ENCODE results near the gene MTPN.

Gene MTPN

DNA sequence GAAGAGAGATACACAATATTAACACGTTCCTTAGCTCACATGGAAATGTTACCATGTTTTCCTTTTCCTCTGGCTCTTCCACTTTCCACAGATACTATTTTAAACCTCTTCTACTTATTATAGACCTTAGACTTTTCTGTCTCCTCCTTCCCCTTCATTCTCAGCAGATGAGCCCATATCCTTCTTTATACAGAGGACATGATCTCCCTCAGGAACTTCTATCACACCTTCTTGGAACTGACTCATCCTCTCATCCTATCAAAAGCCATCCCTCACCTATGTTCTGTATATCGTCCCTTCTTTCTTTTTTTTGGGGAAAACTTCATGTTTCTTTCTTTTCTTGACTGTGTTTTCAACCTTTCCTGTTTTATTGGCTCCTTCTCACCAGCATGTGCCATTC lies 20.8 kb downstream of the MTPN start:
- DNase-seq: no peak

DNA sequence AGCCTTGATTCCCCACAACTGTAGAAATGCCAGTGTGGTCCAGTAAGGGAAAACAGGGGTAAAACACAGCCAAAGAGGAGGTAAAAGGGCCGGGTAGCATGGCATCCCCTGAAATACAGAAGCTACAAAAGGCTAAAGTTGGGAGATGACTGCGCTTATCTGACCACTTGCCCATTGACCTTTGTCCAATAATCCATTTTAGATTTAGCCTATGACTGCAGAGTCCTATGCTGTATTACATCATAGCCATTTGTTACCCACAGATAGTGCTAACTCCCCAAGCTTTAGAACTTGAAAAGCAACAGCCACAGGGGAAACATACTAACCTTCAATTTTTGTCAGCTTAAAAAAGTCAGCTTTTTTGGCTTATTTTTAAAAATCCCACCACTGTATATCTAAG lies 26.2 kb downstream of the MTPN start:
- DNase-seq: peak; percentile 27 to 73 (median 50)

DNA sequence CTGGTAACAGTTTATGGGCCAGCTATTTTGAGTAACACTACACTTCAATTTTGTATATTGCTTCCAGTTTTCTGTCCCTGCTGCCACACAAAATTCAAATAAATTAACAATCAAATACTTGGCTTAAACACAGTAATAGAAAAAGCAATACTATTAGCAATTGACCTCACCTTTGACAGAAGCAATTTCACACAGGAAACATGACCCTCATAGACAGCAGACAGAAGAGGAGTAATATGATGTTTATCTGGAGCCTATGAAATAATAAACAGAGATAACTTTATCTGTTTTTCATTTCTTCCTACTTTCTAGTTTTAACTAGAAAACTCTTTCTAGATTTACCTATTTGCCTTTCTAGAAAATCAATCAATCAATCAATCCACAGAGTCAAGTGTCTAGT lies 26.7 kb downstream of the MTPN start:
- DNase-seq: no peak

DNA sequence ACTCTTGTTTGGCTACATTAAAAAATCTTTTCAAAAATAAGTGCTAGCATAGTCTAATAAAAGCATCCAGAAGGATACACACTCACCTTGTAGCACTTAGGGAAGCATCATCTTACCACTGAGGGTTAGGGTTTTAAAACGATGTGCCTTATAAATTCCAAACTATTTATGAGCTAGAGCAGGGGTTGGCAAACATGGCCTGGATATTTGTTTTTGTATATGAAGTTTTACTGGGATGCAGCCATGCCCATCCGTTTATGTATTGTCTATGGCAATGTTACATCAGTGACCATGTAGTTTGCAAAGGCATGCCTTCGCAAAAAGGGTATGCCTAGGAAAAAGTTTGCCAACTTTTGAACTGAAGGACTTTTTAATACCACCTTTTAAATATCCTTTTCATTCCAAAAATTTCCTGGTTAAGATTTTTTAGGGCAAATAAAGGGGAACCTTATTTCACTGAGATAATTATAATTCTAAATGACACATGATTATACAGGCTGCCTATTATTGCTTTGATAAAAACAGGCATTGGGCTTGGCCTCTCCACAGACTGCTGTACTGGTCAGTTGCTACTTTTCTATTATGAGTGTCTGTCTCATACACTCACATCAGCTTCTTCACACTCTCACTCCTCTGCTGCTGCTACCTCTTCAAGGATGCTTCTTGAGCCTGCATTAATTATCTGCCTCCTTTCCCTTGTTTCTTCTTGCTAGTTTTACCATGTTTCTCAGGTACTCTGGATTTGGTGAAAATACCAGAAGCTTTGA lies 30.7 kb downstream of the MTPN start:
- DNase-seq: no peak

DNA sequence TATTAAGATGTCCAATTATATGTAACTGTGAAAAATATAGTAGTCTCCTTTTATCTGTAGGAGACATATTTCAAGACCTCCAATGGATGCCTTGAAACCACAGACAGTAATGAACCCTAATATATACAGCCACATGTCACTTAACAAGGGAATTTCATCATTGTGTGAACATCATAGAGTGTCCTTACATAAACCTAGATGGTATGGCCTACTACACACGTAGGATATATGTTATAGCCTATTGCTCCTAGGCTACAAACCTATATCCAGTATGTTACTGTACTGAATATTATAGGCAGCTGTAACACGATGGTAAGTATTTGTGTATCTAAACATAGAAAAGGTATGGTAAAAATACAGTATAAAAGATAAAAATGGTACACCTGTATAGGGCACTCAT lies 32.4 kb downstream of the MTPN start:
- DNase-seq: no peak

DNA sequence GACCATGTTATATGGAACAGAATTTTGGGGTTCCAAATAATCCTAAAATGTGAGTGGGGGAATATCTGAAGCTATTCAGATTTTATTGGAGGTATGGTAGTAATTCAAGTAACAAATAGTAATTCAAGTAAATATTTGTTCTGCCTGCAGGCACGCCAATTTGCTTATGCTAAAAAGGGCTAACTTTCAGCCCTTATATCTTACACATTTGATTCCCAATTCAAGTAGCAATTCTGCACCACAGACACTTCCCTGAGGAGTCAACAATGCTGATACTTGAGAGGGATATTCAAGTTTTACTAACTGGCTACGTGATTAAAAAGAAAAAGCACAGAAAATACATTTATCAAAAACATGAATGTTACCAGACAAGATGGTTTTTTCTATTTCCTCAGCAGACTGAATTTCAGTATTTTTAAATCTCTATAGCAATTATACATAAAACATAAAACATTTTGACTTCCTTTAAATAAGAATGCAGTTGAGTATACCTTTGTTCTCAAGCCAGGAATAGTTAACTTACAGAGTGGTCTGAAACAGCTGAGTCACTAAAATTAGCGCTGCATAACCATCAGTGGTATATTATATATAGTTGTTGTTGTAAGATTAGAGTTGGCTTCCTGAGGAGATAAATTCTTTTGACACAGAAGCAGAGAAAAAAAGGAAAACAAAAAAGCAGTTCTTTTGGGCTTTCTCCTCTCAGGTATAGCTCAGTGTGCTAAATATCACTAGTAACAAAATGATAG lies 33.9 kb downstream of the MTPN start:
- DNase-seq: no peak

DNA sequence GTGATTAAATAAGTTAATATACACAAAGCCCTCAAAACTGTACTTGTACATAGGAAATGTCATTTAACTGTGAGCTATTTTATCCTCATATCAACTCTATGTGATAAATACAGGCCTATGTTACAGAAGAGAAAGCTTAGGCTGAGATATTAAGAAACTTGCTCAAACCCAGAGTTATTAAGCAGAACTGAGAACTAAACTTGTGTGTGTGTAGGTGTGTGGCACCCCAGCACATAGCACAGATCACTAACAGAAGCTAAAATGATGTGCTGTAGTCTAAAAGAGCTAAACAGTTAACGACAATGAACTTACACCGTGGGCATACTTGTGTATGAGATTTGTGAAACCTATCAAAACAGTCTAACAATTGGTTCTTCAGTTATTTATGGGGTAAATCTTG lies 34.5 kb downstream of the MTPN start:
- DNase-seq: peak in 3 of 4 experiments; percentile 10 to 46 (median 41)

DNA sequence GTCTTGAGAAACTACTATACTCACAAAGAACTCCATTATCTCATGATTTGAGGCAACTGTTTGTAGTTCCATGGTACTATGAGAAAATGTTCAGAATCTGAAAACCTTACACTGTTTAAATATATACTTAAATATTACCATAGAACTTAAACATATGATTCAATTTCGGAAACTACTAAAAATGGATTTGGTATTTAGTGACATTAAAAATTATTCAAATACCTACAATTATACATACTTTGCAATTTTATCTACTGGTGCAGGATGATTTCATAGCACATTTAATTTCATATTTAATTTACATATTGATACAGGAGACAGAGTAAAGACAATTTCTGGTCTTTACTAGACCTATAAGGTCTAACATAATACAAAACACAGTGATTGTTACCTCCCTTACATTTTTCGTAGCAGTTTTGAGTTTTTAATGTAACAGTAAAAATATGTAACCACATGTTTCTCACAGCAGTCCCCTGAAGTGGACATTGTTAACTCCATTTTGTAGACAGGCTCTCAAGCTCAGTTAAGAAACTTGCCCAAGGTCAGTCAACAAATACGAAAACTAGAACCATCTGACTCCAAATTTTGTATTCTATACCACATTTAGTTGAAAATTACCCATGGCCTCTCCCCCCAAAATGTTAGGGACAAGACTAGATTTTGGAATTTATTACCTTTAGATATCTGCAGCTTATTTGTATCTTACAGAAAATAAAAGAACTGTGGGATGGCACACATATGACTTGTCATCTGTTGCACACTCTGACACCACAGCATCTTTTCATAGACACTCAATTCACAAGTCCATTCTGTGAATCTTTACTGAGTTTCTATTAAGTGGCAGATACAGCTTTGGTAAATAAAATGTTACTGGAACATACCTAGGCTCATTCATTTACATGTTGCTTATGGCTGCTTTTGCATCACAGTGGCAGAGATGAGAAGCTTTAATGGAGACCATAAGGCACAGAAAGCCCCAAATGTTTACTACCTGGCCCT lies 36.8 kb downstream of the MTPN start:
- no peak for DNase-seq

DNA sequence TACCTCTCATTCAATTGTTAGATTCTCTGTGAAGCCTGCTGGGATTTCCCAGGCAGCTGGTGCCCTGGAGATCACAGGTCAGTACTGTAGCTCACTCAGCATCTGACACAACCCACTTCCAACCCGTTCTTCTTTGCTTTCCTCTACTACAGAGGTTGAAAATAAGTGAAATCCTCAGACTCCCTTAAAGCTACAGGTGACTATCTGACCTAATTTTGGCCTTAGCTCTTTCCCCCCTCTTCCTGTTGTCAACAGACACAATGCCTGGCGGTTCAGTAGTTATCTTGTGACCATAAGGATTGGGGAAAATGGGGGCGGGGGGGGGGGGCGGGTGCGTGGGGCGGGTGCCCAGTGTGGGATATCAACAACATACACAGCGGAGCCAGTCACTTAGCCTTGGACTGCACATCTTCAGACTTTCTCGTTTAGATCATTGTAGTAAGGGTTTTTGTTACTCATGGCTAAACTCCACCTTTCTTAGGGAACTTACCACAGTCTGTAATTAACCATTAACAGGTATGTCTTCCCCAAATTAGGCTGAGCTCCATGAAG lies 37.8 kb downstream of the MTPN start:
- no peak for DNase-seq

DNA sequence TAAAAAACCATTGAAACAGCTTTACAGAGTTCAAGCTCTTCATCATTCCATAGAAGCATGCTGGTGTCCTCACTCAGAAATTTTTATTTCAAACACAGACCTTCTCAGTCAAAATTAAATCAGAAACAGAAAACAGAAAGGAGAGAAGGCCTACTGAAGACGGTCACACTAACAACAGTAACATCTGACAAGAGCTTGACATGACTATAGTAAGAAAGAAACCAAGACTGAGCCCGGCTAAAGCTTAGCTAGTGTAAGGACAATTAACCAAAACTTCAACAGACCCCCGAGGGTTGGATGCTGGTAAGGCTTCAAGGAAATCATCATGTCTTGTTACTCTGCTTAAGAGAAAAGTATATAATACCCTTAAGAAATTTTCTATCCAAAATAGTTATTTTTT lies 38.6 kb downstream of the MTPN start:
- DNase-seq: no peak

DNA sequence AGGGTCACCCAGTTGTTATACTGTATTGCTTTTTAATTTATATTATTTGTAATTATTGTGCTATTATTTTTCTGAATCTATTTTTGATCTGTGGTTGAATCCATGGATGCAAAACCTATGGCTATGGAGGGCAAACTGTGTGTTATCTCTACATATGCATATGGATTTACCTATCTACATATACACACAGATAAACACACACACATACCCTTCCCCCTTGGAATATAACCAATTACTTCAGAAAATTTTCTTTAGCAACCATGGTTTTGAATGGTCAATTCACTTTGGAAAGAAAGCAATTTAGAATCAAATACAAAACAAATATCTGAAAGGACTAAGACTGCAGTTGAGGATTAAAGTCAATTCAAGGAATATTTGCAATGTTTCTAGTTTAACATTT lies 39.1 kb downstream of the MTPN start:
- no peak for DNase-seq

DNA sequence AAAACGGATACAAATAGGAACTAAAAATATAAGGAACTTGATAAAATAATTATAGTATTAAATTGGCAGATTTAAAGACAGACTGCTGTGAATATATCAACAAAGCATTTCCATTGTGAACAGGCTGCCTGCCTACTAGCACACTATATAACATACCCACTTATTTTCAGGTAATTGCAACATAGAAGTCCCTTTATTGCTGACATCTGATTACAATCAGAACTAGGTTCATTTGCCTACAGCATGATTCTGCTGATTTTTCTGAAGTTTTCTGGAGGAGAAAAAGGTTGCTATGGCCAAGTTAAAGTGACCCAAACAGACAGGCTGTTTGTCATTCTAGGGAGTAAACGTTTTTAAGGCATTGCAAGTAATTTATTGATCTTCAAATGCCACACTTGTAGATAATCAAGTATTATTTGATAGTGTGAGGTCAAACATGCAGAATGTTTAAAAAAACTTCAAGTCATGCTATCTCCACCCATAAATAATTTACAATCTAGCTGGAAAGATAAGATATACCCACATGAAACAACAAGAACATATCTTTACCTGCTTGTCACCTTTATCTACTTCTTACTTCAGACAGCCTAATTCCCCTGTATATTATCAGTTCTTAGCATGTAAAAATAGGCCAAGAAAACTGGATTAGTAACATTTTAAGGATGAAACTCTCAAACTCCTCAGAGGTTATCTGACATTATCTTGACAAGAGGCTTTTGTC lies 40.5 kb downstream of the MTPN start:
- no peak for DNase-seq

DNA sequence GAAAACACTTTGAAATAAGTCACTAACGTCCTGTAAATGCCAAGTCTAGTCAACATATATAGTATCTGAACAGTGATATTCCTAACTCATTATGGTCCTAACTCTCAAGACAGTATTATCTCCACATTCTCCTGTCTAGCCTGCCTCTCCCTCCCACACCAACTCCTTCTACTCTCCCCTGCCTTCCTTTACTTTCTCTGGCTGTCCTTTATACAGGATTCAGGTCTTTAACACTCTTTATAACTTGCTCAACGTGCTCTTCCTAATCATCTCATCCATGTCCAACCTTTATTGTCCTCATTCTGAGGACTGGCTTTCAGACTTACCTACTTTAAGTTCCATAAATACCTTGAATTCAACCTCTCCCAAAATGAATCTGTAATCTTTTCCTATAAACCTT lies 42.5 kb downstream of the MTPN start:
- DNase-seq: no peak

DNA sequence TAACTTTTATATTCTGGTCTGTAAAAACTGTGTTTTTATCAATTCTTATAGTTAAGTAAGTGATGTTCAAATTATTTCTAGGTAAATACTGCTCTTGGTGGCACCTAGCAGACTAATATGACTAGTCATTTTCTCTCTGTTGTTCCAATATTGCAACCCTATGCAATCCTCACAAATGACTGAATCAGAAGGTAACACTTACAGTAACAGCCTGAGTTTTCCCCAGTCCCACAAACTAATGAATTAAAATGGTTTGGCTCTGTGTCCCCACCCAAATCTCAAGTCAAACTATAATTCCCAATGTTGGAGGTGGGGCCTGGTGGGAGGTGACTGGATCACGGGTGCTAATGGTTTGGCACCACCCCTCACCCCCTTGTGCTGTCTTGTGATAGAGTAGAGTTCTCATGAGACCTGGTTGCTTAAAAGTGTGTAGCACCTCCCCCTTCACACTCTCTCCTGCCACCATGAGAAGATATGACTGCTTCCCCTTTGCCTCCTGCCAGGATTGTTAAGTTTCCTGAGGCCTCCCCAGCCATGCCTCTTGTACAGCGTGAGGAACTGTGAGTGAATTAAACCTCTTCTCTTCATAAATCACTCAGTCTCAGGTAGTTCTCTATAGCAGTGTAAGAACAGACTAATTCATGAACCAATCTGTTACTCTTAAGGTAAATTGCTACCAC lies 43.5 kb downstream of the MTPN start:
- peak in 3 of 4 experiments; percentile 7 to 20 (median 17) for DNase-seq

DNA sequence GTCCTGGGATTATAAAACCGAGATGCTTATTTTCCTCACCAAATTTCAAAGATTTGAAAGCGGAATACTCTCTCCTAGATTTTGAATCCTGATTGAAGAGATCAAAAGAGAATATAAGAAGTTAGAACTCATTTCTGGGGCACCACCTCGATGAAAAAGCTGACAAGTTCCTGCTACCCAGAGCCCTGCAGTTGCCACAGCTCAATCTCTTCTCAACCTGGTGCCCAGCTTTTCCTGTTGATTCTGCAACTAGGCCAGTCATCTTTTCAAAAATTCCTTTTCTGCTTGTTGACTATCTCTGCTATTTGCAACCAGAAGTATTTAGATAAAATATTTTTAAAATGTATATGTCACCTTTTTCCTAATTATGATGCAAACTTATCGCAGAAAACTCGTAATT lies 45.0 kb downstream of the MTPN start:
- DNase-seq: no peak

DNA sequence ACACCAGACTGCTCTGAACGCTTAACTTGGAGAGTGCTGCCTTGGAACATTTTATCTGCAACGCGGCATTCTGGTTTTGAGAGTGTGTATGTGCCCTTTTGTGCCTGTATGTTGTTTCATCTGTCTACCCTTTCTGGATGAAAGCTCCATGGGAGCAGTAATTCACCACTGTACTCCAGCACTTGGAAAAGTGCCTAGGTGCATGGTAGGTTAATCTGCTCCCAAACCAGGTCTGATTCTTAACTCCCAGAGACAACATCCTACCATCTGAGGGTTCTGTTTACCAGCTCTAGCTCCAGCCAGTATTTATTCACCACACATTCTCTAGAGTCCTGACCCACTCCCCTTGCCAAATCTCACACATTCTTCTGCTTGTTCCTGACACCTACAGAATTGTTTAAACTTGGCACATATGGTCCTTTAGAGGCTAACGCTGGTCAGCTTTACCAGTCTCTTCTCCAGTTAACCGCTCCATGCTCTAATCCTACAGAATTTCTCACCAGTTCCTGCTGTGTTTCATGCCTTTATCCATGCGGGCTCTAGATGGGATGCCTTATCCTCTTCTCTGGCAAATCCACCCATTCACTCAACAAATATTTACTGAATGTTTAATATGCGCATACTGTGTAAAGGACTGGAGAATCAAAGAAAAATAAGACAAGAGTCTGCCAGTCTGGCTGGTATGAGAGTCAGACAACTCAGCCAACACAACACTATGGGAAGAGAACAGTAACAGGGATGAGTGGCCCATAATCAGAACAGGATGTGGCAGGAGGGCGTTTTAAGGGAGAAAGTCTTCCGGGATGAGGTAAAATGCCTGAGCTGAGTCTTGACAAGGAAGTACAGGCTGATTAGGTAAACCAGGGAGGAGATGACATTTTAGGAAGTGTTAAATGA lies 46.3 kb downstream of the MTPN start:
- peak; percentile 27 to 65 (median 52) for DNase-seq

DNA sequence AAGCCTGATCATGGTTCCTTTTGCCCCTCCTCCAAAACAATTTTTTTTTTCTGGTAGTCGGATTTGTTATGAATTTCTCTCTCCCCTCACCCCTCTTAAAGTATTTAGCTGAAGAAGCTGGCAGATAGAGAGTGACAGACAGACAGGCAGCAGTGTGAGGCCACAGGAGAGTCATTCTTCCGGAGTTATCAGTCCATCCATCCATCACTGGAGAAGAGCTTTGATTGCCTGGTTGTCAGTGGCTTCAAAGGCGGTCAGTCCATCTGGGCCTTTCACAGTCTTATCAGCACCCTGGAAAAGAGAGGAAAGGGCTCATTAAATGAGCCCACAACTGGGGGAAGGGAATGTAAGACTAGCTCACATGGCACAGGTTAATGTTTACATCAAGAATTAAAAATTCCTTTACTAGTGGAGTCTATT lies 47.4 kb downstream of the MTPN start:
- no peak for DNase-seq

DNA sequence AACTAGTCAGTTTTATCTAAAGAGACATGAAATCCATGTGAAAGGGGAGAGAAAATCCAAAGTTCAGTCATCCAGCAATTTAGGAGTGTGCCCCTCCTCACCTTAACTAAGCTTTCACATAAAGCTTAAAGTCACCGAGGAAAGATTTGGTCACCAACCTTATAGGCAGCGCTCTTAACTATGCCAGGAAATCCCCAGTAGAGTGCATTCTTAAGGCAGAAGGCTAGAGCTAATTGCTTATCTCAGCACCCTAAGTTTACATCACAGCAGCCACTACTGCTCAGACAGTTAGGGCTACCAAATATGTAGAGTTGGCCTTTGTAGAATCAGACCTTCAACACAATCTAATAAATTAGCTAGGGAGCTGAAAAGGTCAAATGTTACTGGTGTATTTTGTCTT lies 47.9 kb downstream of the MTPN start:
- DNase-seq: no peak

DNA sequence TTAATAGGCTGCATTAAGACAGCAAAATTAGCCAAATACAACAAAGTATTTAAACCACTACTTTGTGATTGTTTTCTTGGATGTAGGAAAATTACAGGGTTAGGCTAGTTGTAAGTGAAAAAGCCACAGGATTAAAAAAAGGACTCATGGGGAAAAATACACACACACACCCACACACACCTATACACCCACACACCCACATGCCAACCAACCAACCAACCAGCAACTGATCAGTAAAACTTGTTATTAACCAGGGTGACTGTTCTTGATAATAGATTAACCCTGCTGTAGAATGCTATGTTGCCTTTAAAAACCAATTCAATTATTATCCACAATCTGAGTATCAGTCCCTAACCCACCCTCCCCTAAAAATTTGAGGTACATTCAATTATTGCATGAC lies 49.0 kb downstream of the MTPN start:
- DNase-seq: no peak

DNA sequence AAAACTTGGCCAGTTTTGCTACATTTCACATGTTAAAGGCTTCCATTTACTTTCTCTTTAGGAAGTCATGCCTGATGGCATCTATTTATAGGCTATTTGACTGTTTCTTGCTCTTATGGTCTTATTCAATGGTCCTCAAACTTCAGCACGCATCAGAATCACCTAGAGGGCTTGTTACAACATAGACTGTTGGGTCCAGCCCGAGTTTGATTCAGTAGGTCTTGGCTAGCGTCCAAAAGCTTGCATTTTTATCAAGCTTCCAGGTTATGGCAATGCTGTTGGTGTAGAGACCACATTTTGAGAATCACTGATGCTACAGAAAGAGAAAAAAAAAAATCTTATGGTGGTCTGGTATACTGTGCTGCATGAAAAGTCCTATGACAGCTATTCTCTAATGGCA lies 51.9 kb downstream of the MTPN start:
- DNase-seq: no peak
